Gastroesophageal sphincter (tissue), 3 donors: ENCODE results near the gene FGFR3.

Experiments
- CTCF ChIP-seq, 4 experiments: fragments of 200-600 bp in 2 of 4; fragments of 450-650 bp in 2 of 4; sonication (generic) in 1 of 4; IDR thresholded peaks; one replicate each; pipeline ENCODE4 v1.5.1; 2017 to 2019; ENCODE audit warnings: antibody characterized with exemption in 4 of 4, mild to moderate bottlenecking in 2 of 4, moderate library complexity in 2 of 4
- POLR2A ChIP-seq, 2 donors: fragments of 450-650 bp; IDR thresholded peaks; one replicate each; pipeline ENCODE4 v1.6.1; 2017; ENCODE audit warnings: antibody characterized with exemption in 2 of 2, mild to moderate bottlenecking in 2 of 2, moderate library complexity in 1 of 2
- POLR2AphosphoS5 ChIP-seq: sonication (generic); formaldehyde crosslinking; IDR thresholded peaks from one replicate; pipeline ENCODE4 v1.6.1; 2017; ENCODE audit warnings: antibody characterized with exemption

GRCh38 chr4:1745165-1745564, 47.9 kb upstream of the FGFR3 start:
- no peak for TF ChIP-seq POLR2A (IDR thresholded peaks at IDR 0.05)
- no peak for TF ChIP-seq CTCF (IDR thresholded peaks at IDR 0.05)
- no peak for TF ChIP-seq POLR2AphosphoS5
